Astrocyte of the spinal cord (primary cell): ENCODE data around the gene SDF4.

Source experiments
- DNase-seq: peaks from one replicate; pipeline ENCODE4 v3.0.0; 2011; ENCODE audit warnings: low read depth, low spot score
- H3K4me3 ChIP-seq: 2 replicates; pipeline ENCODE4 v1.5.1; 2011; ENCODE audit warnings: low read depth, mild to moderate bottlenecking, low read length, moderate library complexity
- in situ Hi-C: cut with HindIII; loops from 2 replicates; pipeline ENCODE4 v1.10.0; 2017; ENCODE audit warnings: low sequenced_read_pairs
- TF ChIP-seq, protein P1 (sequence below): IDR thresholded peaks from 2 replicates; pipeline ENCODE4 v1.5.1; 2012; ENCODE audit warnings: low read depth, mild to moderate bottlenecking, low read length, inconsistent platforms

The SDF4 gene

DNA sequence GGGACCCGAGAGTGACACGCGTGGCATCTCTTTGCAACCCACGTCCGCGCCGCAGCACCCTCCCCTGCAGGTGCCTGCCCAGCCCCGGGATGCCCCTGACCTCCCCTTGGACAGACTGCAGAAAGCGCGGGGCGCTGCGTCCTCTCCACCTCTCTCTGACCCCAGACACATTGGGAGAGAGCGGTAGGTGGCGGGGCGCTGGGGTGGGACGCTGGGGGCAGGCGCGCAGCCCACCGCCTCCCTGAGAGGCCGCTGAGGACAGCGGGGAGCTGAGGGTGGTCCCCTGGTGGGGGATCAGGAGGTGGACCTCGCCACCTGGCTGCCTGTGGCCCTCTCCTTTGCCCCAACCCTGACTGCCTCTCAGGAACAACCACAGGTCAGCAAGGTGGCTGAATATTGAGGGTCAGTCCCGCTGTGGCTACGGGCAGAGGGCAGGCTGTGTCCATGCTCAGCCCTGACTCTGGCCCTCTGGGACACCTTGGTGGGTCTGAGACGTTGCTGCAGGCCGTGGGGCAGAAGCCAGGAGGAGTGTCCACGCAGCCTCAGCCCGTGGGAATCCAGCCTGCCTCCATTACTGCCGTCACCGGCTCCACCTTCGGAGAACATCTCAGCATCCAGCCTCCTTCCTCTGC, 42.6 kb upstream of the SDF4 start:
- H3K4me3 ChIP-seq = peak overlapping the region; percentile 54
- in situ Hi-C loops = no loop called here
- TF ChIP-seq, protein P1, sequence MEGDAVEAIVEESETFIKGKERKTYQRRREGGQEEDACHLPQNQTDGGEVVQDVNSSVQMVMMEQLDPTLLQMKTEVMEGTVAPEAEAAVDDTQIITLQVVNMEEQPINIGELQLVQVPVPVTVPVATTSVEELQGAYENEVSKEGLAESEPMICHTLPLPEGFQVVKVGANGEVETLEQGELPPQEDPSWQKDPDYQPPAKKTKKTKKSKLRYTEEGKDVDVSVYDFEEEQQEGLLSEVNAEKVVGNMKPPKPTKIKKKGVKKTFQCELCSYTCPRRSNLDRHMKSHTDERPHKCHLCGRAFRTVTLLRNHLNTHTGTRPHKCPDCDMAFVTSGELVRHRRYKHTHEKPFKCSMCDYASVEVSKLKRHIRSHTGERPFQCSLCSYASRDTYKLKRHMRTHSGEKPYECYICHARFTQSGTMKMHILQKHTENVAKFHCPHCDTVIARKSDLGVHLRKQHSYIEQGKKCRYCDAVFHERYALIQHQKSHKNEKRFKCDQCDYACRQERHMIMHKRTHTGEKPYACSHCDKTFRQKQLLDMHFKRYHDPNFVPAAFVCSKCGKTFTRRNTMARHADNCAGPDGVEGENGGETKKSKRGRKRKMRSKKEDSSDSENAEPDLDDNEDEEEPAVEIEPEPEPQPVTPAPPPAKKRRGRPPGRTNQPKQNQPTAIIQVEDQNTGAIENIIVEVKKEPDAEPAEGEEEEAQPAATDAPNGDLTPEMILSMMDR = no peak
- DNase-seq = no peak

DNA sequence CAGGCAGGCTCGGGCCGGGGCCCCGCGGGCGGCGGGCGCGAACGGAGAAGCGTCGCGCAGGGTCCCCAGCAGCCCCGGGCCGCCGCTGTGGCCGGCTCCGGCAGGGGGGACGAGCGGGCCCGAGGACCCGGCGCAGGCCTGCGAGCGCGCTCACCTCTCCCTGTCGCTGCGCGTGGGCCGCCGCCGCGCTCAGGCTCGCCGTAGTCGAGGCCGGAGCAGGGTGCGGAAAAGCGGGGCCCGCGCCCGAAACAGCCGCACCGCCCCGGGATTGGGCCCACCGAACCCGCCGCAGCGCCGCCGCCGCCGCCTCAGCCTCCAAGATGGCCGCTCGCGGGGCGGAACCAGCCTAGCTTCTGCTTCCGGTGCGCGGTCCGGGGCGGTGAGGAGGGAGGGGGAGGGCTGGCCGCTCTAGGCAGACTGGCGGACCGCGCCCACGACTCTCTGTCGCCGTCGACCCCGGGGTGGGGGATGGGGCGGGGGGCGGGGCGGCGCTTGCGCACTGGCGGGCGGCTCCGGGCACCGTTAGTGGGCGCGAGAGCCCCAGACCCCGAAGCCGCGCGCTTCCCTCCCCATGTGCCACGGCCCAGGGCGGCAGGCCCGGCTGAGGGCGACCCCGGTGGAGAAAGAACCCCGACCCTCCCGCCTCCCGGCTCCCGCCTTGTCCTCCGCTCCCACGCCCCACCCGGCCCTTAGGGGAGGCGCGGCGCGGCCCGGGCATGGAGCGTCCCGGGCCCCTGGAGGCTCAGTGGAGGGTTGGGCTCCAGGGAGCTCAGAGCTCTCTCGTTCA, 41.9 kb upstream of the SDF4 start, which contains the start of gene UBE2J2:
Gene UBE2J2, minus strand, starts transcription at position 343 of the 787 bp plus-strand sequence. CDS start 5,862 bp downstream, outside the sequence.
- TF ChIP-seq, protein P1 = no peak
- H3K4me3 ChIP-seq = peak within 1 kb of the TSS; percentile 86
- DNase-seq = peak; percentile 91
- in situ Hi-C loops = no loop called here

DNA sequence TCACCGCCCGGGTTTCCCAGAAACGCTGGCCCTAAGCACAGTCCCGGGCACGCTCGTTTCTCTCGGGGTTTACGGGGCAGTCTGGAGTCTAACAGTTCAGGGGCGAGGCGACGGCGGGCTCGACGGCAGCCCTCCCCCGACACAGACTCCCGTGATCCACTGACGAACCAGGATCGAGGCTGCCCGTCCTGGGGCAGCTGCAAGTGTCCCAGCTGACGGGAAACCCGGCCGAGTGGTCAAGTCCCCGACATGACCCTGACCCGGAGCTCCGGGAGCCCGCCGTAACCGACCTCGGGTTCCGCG, 41.4 kb upstream of the SDF4 start:
- no peak for DNase-seq
- TF ChIP-seq, protein P1 = no peak

DNA sequence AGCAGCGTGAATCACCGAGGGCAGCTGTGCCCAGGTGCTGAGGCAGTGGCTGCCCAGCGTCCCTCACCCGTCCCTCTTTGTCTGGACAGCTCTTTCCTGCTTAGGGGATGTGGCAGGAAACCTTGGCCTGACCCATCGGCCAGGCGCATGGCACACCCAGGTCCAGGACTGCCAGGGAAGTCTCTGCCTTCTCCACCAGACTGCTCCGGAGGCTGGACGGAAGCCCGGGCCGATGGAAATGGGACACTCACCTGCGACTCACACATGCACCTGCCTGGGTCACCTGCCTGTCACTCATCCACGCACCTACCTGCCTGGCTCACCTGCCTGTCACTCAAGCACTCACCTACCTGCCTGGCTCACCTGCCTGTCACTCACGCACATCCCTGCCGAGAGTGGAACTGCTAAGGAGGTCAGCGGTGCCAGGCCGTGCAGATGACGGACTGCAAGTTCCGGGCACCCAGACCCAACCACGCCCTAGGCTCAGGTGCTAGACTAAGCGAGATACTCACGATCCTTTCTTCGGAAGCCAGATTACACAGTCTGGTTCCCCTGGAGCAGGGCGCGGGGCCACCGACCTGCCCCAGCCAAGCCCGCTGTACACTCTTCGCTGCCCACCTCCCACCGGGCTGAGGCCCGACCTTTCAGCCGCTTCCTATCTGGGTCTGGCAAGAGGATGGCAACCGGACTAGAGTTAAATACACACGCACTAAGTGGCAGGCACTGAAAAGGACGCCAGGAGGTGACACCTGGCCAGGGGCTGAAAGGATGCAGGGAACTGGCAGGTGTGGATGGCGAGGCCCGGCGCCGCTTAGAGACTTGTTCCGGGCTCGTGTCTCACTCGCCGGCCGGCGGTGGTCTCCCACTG, 40.8 kb upstream of the SDF4 start:
- H3K4me3 ChIP-seq = peak overlapping the region; percentile 86
- in situ Hi-C loops = no loop called here
- no peak for DNase-seq
- TF ChIP-seq, protein P1 = no peak

More for the DNA sequence above, 41.4 kb upstream of the SDF4 start:
- H3K4me3 ChIP-seq = peak overlapping the region; percentile 86
- in situ Hi-C loops = no loop called here

DNA sequence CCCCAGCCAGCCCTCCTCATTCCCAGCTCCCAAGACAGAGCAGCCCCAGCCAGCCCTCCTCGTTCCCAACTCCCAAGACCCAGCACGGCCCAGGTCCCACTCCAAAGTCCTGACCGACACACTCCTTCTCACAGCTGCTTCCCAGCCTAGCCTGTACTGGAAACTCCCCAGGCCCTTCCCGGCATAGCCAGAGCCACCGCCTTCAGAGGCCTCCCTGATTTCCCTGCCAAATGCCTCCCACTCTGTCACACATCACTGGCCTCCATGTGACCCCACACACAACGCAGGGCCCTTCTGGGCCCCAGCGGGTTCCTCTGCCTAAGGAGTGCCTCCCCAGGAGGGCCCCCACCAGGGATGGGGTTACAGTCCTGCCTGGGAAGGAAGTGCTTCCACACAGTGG, 39.0 kb upstream of the SDF4 start:
- H3K4me3 ChIP-seq = no peak overlapping the region
- in situ Hi-C loops = no loop called here
- no peak for DNase-seq

DNA sequence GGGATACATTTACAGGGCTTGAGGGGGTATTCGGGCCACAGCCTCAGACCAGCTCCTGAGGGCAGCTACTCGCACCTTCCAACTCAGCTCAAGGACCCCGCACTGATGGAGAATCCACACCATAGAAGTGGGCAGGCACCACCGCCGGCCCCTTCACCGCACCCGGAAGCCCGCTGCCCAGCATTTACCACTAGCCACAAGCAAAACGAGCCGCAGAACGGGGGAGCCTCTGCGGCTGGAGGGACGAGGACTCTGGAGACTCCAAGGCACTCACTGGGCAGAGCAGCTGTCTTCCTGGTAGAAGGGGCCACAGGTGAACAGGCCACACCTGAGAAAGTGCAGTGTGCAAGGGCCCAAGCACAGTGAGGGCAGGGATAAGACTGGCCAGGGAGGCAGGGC, 36.5 kb upstream of the SDF4 start:
- in situ Hi-C loops = no loop called here
- H3K4me3 ChIP-seq = no peak overlapping the region
- DNase-seq = no peak
- TF ChIP-seq, protein P1 = no peak

More for the DNA sequence above, 39.0 kb upstream of the SDF4 start:
- TF ChIP-seq, protein P1 = no peak
